B cell (primary cell): ENCODE results near the gene BMAL1. TPM values are rescaled to one million over a fixed set of nuclear protein-coding genes. Genes with fewer than 3 reads are reported as not detected.

Experiments
- ATAC-seq: fragments of 200-7000 bp; cut with Tn5 transposase; one replicate; pipeline ENCODE4 v1.10.0; 2021; ENCODE audit warnings: low read depth, mild to moderate bottlenecking, moderate number of reproducible peaks, moderate library complexity
- CTCF ChIA-PET: fragments of 350-600 bp; sonication (Branson Sonifier 250); formaldehyde crosslinking; loops from one replicate; lab custom pipeline; 2021; ENCODE audit warnings: antibody characterized with exemption, inconsistent platforms; lab: Charles Lee
- POLR2A ChIA-PET: fragments of 350-600 bp; sonication (Branson Sonifier 250); formaldehyde crosslinking; loops from one replicate; lab custom pipeline; 2021; ENCODE audit warnings: antibody characterized with exemption; lab: Charles Lee
- DNase-seq: peaks from one replicate; pipeline ENCODE4 v3.0.0; 2013
- H2AFZ ChIP-seq: 2 replicates; pipeline ENCODE4 v1.6.1; 2012; ENCODE audit warnings: mild to moderate bottlenecking, low read depth, low read length; ENCODE audit not compliant: insufficient read depth, poor library complexity, severe bottlenecking
- H3K27ac ChIP-seq, 2 donors: 1 replicate in 1 of 2; 2 replicates in 1 of 2; pipeline ENCODE4 v1.5.1; 2012 to 2013; ENCODE audit warnings: low read length in 2 of 2, mild to moderate bottlenecking in 2 of 2, moderate library complexity in 1 of 2
- H3K27me3 ChIP-seq, 4 experiments: fragments of 200-600 bp in 1 of 4; sonication (generic) in 1 of 4; replicated peaks in 1 of 4; 1 replicate in 2 of 4; 2 replicates in 2 of 4; pipeline versions ENCODE4 v1.6.1 to v1.7.0; 2013 to 2016; ENCODE audit warnings: low read length in 3 of 4, mild to moderate bottlenecking in 2 of 4, mixed read lengths in 1 of 4, moderate library complexity in 1 of 4; ENCODE audit not compliant: insufficient read depth in 4 of 4, control insufficient read depth in 3 of 4; ENCODE audit errors: control extremely low read depth in 1 of 4
- H3K36me3 ChIP-seq, 2 experiments: replicated peaks in 1 of 2; 1 replicate in 1 of 2; 2 replicates in 1 of 2; pipeline versions ENCODE4 v1.6.1 to v1.7.1; 2013; ENCODE audit warnings: low read length in 1 of 2; ENCODE audit not compliant: insufficient read depth in 2 of 2, control insufficient read depth in 1 of 2; ENCODE audit errors: control extremely low read depth in 1 of 2, extremely low read depth in 1 of 2
- H3K4me1 ChIP-seq, 2 donors: fragments of 200-600 bp in 1 of 2; sonication (generic) in 1 of 2; 1 replicate in 1 of 2; 2 replicates in 1 of 2; pipeline versions ENCODE4 v1.5.1 to v1.6.1; 2013 to 2017; ENCODE audit warnings: low read length in 2 of 2; ENCODE audit not compliant: control insufficient read depth in 2 of 2, insufficient read depth in 2 of 2
- H3K4me2 ChIP-seq: replicated peaks from 2 replicates; pipeline ENCODE3; 2012; ENCODE audit warnings: mild to moderate bottlenecking, low read depth, low read length; ENCODE audit not compliant: poor library complexity, severe bottlenecking
- H3K4me3 ChIP-seq, 5 experiments: fragments of 200-600 bp in 1 of 5; sonication (generic) in 1 of 5; 1 replicate in 3 of 5; 2 replicates in 2 of 5; pipeline versions ENCODE4 v1.5.1 to v1.7.0; 2011 to 2016; ENCODE audit warnings: low read length in 4 of 5, mild to moderate bottlenecking in 4 of 5, low read depth in 2 of 5, control low read depth in 1 of 5, moderate library complexity in 1 of 5; ENCODE audit not compliant: insufficient read depth in 1 of 5; ENCODE audit errors: control extremely low read depth in 1 of 5, extremely low read depth in 1 of 5
- H3K79me2 ChIP-seq: fragments of 200-600 bp; sonication (generic); one replicate; pipeline ENCODE4 v1.6.0; 2016; ENCODE audit warnings: low read length; ENCODE audit not compliant: control insufficient read depth, insufficient read depth
- H3K9ac ChIP-seq: fragments of 200-600 bp; sonication (generic); 2 replicates; pipeline ENCODE4 v1.6.1; 2017; ENCODE audit warnings: mild to moderate bottlenecking, low read length, moderate library complexity
- H3K9me3 ChIP-seq, 3 donors: one replicate each; pipeline versions ENCODE4 v1.6.1 to v1.7.1; 2013; ENCODE audit warnings: low read length in 2 of 3; ENCODE audit not compliant: control insufficient read depth in 2 of 3, insufficient read depth in 1 of 3; ENCODE audit errors: control extremely low read depth in 1 of 3
- H4K20me1 ChIP-seq: 2 replicates; pipeline ENCODE4 v1.6.0; 2012; ENCODE audit warnings: mild to moderate bottlenecking, low read length; ENCODE audit not compliant: insufficient read depth, control insufficient read depth, poor library complexity, severe bottlenecking
- H3K27ac Mint-ChIP-seq: one replicate; pipeline ENCODE4 v1.8.0; 2021; ENCODE audit warnings: mixed read lengths
- H3K27me3 Mint-ChIP-seq: one replicate; pipeline ENCODE4 v1.8.0; 2021; ENCODE audit warnings: mixed read lengths
- H3K4me1 Mint-ChIP-seq: one replicate; pipeline ENCODE4 v1.8.0; 2021; ENCODE audit warnings: mixed read lengths
- H3K4me3 Mint-ChIP-seq: one replicate; pipeline ENCODE4 v1.8.0; 2021; ENCODE audit warnings: mixed read lengths
- H3K9me3 Mint-ChIP-seq: one replicate; pipeline ENCODE4 v1.8.0; 2022; ENCODE audit warnings: mixed read lengths; ENCODE audit not compliant: insufficient read depth
- EZH2 ChIP-seq: IDR thresholded peaks from 2 replicates; pipeline ENCODE4 v1.6.1; 2012; ENCODE audit warnings: borderline replicate concordance, low read depth, mild to moderate bottlenecking, moderate library complexity, low read length; ENCODE audit not compliant: insufficient read depth, poor library complexity, severe bottlenecking
- WGBS: methylation state at CpG from one replicate; pipeline ENCODE4 v1.1.5; 2013; ENCODE audit warnings: missing lambda C conversion rate; ENCODE audit not compliant: insufficient coverage; 5-methylcytosine and 5-hydroxymethylcytosine counted together
- intact Hi-C: fragments of 100-400 bp; cut with micrococcal nuclease; formaldehyde crosslinking; loops from one replicate; pipeline ENCODE4 v1.10.0; 2022
- polyA plus RNA-seq: library from polyadenylated mRNA; depleted of rRNA; stranded (reverse); fragments of >200 nt; gene quantifications from 2 replicates; pipeline ENCODE4 v1.2.3, GENCODE V29; 2012
- total RNA-seq, 2 donors: library from RNA; stranded (reverse); fragments of 120-200 nt in 1 of 2; gene quantifications; 1 replicate in 1 of 2; 2 replicates in 1 of 2; pipeline versions ENCODE4 v1.2.3 to v1.2.4, GENCODE V29; 2013 to 2022
- TF ChIP-seq, protein P1 (sequence below): fragments of 200-600 bp; IDR thresholded peaks from one replicate; pipeline ENCODE4 v1.8.0; 2022; ENCODE audit warnings: antibody characterized with exemption, mild to moderate bottlenecking

The BMAL1 gene
- total and polyA plus RNA-seq, 2 donors (not counting 1 experiment from before 2014, with no cell fraction given), result 8.6 to 39.1 TPM

DNA sequence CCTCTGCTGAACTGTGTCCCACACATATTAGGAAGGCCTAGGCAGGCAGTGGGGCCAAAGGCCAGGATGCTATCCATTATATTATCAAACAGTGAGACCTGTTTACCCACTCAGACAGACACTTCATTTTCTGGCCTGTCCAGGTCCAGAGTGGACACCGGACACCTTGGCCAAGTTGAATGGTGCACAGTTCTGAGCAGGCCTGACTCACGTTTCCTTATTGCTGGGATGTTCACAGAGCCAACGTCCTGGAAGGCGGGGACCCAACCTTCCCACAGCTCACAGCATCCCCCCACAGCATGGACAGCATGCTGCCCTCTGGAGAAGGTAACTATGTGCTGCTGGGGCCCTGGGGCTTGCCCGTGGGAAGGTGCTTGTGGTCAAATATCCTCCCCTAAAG, 98.8 kb downstream of the BMAL1 start:
- H3K4me1 Mint-ChIP-seq, result no peaks in the 10 kb centered on the region
- 96% methylated on average over 3 of the region's 5 CpGs for whole genome bisulfite sequencing
- TF ChIP-seq, protein P1, sequence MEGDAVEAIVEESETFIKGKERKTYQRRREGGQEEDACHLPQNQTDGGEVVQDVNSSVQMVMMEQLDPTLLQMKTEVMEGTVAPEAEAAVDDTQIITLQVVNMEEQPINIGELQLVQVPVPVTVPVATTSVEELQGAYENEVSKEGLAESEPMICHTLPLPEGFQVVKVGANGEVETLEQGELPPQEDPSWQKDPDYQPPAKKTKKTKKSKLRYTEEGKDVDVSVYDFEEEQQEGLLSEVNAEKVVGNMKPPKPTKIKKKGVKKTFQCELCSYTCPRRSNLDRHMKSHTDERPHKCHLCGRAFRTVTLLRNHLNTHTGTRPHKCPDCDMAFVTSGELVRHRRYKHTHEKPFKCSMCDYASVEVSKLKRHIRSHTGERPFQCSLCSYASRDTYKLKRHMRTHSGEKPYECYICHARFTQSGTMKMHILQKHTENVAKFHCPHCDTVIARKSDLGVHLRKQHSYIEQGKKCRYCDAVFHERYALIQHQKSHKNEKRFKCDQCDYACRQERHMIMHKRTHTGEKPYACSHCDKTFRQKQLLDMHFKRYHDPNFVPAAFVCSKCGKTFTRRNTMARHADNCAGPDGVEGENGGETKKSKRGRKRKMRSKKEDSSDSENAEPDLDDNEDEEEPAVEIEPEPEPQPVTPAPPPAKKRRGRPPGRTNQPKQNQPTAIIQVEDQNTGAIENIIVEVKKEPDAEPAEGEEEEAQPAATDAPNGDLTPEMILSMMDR, result no peak
- no peak for TF ChIP-seq EZH2

GRCh38 chr11:13376838-13377237, 99.2 kb downstream of the BMAL1 start:
- no peak overlapping the region for H3K27ac ChIP-seq
- CTCF ChIA-PET, result no interaction called here
- POLR2A ChIA-PET, result no interaction called here
- H4K20me1 ChIP-seq, result no peaks in the 10 kb centered on the region
- H3K4me3 Mint-ChIP-seq, result no peak overlapping the region
- intact Hi-C loops, result no loop called here
- WGBS, result 98% methylated on average over 7 of the region's 8 CpGs
- no peak overlapping the region for H3K9ac ChIP-seq
- no peak for TF ChIP-seq EZH2
- TF ChIP-seq, protein P1, result no peak
- H3K4me1 ChIP-seq, result no peaks in the 10 kb centered on the region
- no peak overlapping the region for H3K4me2 ChIP-seq
- no peaks in the 10 kb centered on the region for H3K79me2 ChIP-seq
- no peaks in the 10 kb centered on the region for H3K27me3 ChIP-seq
- no peak for ATAC-seq
- H3K36me3 ChIP-seq, result peaks cover 0 to 69% of the 10 kb centered on the region in 2 experiments
- H3K27ac Mint-ChIP-seq, result no peak overlapping the region
- H3K9me3 Mint-ChIP-seq, result no peaks in the 10 kb centered on the region
- no peaks in the 10 kb centered on the region for H3K27me3 Mint-ChIP-seq
- H2AFZ ChIP-seq, result no peak overlapping the region
- no peak for DNase-seq
- H3K9me3 ChIP-seq, result no peaks in the 10 kb centered on the region
- no peaks in the 10 kb centered on the region for H3K4me1 Mint-ChIP-seq
- H3K4me3 ChIP-seq, result no peak overlapping the region

More for the DNA sequence above, 98.8 kb downstream of the BMAL1 start:
- no peaks in the 10 kb centered on the region for H3K4me1 ChIP-seq
- CTCF ChIA-PET, result no interaction called here
- H3K36me3 ChIP-seq, result peaks cover 0 to 71% of the 10 kb centered on the region in 2 experiments
- no peaks in the 10 kb centered on the region for H3K9me3 ChIP-seq
- no peak overlapping the region for H3K9ac ChIP-seq
- no peak overlapping the region for H3K4me2 ChIP-seq
- Mint-ChIP-seq H3K27ac (no peak overlapping the region), H3K27me3 (no peaks in the 10 kb centered on the region), H3K9me3 (no peaks in the 10 kb centered on the region), H3K4me3 (no peak overlapping the region)
- DNase-seq (no peak), ATAC-seq (no peak)
- no peak overlapping the region for H3K27ac ChIP-seq
- H3K4me3 ChIP-seq, result no peak overlapping the region
- H3K27me3 ChIP-seq, result no peaks in the 10 kb centered on the region
- intact Hi-C loops, result no loop called here
- POLR2A ChIA-PET, result no interaction called here
- H3K79me2 ChIP-seq, result no peaks in the 10 kb centered on the region
- no peaks in the 10 kb centered on the region for H4K20me1 ChIP-seq
- H2AFZ ChIP-seq, result no peak overlapping the region
